Prostate gland (tissue), 2 donors: ENCODE results near the gene LRBA.

Experiments used
- POLR2A ChIP-seq: fragments of 450-650 bp; IDR thresholded peaks from one replicate; pipeline ENCODE4 v1.6.1; 2016; ENCODE audit warnings: antibody characterized with exemption, mild to moderate bottlenecking
- POLR2AphosphoS5 ChIP-seq: sonication (generic); formaldehyde crosslinking; IDR thresholded peaks from one replicate; pipeline ENCODE4 v1.6.1; 2017; ENCODE audit warnings: antibody characterized with exemption
- TF ChIP-seq, protein P1 (sequence below), 4 experiments: fragments of 200-600 bp in 2 of 4; fragments of 450-650 bp in 2 of 4; sonication (generic) in 2 of 4; IDR thresholded peaks; 1 replicate in 3 of 4; 2 replicates in 1 of 4; pipeline ENCODE4 v1.5.1; 2016 to 2019; ENCODE audit warnings: antibody characterized with exemption in 4 of 4, mild to moderate bottlenecking in 2 of 4, moderate library complexity in 2 of 4

DNA sequence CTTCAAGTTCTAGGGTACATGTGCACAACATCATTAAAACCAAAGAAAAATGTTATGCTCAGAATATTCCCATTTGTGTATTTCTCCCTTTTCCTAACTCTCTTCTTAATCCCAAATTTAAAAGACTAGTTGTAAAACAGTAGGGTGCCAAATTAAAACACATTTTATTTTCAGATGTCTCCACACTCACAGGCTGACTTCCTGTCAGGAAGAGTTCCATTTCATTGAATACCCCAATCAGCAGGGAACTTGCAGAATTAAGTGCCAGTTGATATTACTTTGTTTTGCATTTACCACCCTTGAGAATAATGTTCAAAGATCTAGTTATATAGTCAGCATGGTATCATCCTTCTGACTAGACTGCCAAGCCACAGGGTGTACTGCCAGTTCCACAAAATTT lies 225.2 kb downstream of the LRBA start:
- TF ChIP-seq, protein P1, sequence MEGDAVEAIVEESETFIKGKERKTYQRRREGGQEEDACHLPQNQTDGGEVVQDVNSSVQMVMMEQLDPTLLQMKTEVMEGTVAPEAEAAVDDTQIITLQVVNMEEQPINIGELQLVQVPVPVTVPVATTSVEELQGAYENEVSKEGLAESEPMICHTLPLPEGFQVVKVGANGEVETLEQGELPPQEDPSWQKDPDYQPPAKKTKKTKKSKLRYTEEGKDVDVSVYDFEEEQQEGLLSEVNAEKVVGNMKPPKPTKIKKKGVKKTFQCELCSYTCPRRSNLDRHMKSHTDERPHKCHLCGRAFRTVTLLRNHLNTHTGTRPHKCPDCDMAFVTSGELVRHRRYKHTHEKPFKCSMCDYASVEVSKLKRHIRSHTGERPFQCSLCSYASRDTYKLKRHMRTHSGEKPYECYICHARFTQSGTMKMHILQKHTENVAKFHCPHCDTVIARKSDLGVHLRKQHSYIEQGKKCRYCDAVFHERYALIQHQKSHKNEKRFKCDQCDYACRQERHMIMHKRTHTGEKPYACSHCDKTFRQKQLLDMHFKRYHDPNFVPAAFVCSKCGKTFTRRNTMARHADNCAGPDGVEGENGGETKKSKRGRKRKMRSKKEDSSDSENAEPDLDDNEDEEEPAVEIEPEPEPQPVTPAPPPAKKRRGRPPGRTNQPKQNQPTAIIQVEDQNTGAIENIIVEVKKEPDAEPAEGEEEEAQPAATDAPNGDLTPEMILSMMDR (IDR thresholded peaks at IDR 0.05), result no peak
- no peak for TF ChIP-seq POLR2A
- TF ChIP-seq POLR2AphosphoS5, result no peak
